Endothelial cell of umbilical vein (primary cell): ENCODE results near the gene FKBP14. TPM values are rescaled to one million over a fixed set of nuclear protein-coding genes. Genes with fewer than 3 reads are reported as not detected.
A peak's percentile ranks its signal among the peaks of the same experiment; 100 is the strongest.

ENCODE experiments used
- BruUV-seq: library from RNA; stranded (reverse); fragments of 400-500 nt; replicated peaks from 2 replicates; lab custom pipeline; 2021; lab: Mats Ljungman, UMichigan
- CTCF ChIA-PET: fragments of 300-600, 350-600 bp; sonication (Branson Sonifier 250); formaldehyde crosslinking; loops from one replicate; lab custom pipeline; 2021; ENCODE audit warnings: antibody characterized with exemption, inconsistent platforms; lab: Charles Lee
- POLR2A ChIA-PET: fragments of 300-600, 350-600 bp; sonication (Branson Sonifier 250); formaldehyde crosslinking; loops from one replicate; lab custom pipeline; 2021; ENCODE audit warnings: antibody characterized with exemption, inconsistent platforms; lab: Charles Lee
- DNase-seq: peaks from one replicate; pipeline ENCODE4 v3.0.0-alpha.2; 2011; ENCODE audit warnings: low read depth, low spot score
- FAIRE-seq: peaks from 2 replicates; lab custom pipeline; 2011; peaks lifted over from hg19 to GRCh38; lab: Jason Lieb, UNC
- H2AFZ ChIP-seq: 2 replicates; pipeline ENCODE4 v1.6.0; 2012; ENCODE audit warnings: low read depth, low read length, control low read depth, inconsistent platforms
- H3K27ac ChIP-seq: 2 replicates; pipeline ENCODE4 v1.5.1; 2011; ENCODE audit warnings: low read depth, mild to moderate bottlenecking, control low read depth, low read length, moderate library complexity; ENCODE audit not compliant: insufficient read depth
- H3K27me3 ChIP-seq, 2 experiments: 2 replicates each; pipeline versions ENCODE4 v1.6.0 to v1.6.1; 2011; ENCODE audit warnings: low read length in 2 of 2, mixed read lengths in 1 of 2; ENCODE audit not compliant: control insufficient read depth in 2 of 2, insufficient read depth in 2 of 2
- H3K36me3 ChIP-seq, 2 experiments: 2 replicates in 1 of 2; 3 replicates in 1 of 2; pipeline ENCODE4 v1.5.1; 2011; ENCODE audit warnings: low read length in 2 of 2, mild to moderate bottlenecking in 1 of 2, moderate library complexity in 1 of 2; ENCODE audit not compliant: control insufficient read depth in 2 of 2, insufficient read depth in 2 of 2; ENCODE audit errors: extremely low read depth in 1 of 2
- H3K4me1 ChIP-seq: 3 replicates; pipeline ENCODE4 v1.5.1; 2011; ENCODE audit warnings: mild to moderate bottlenecking, low read length; ENCODE audit not compliant: control insufficient read depth, insufficient read depth; ENCODE audit errors: extremely low read depth
- H3K4me2 ChIP-seq: 2 replicates; pipeline ENCODE4 v1.6.1; 2011; ENCODE audit warnings: low read length, control low read depth, mixed read lengths; ENCODE audit not compliant: insufficient read depth
- H3K4me3 ChIP-seq, 3 experiments: fragments of 200-600 bp in 1 of 3; sonication (generic), shearing (Covaris generic) in 1 of 3; replicated peaks in 1 of 3; 2 replicates each; pipeline ENCODE4 v1.5.1; 2011 to 2016; ENCODE audit warnings: control low read depth in 3 of 3, low read length in 3 of 3, mild to moderate bottlenecking in 2 of 3, inconsistent platforms in 1 of 3, low read depth in 1 of 3, moderate library complexity in 1 of 3; ENCODE audit not compliant: insufficient read depth in 1 of 3
- H3K79me2 ChIP-seq: 2 replicates; pipeline ENCODE4 v1.6.0; 2012; ENCODE audit warnings: low read length, inconsistent platforms; ENCODE audit not compliant: control insufficient read depth, insufficient read depth
- H3K9ac ChIP-seq: replicated peaks from 2 replicates; pipeline ENCODE3; 2011; ENCODE audit warnings: low read length, control low read depth; ENCODE audit not compliant: insufficient read depth; ENCODE audit errors: extremely low read depth
- H3K9me1 ChIP-seq: replicated peaks from 3 replicates; pipeline ENCODE4 v1.6.0; 2011; ENCODE audit warnings: mild to moderate bottlenecking, low read length; ENCODE audit not compliant: control insufficient read depth, insufficient read depth; ENCODE audit errors: extremely low read depth
- H3K9me3 ChIP-seq: replicated peaks from 2 replicates; pipeline ENCODE4 v1.5.1; 2012; ENCODE audit warnings: low read length, inconsistent platforms; ENCODE audit not compliant: control insufficient read depth, insufficient read depth
- H4K20me1 ChIP-seq: replicated peaks from 2 replicates; pipeline ENCODE3; 2011; ENCODE audit warnings: mild to moderate bottlenecking, low read length; ENCODE audit not compliant: control insufficient read depth, insufficient read depth; ENCODE audit errors: extremely low read depth
- EZH2 ChIP-seq: IDR thresholded peaks from 2 replicates; pipeline ENCODE4 v1.6.1; 2012; ENCODE audit warnings: borderline replicate concordance, low read depth, mild to moderate bottlenecking, moderate library complexity, low read length, inconsistent platforms; ENCODE audit not compliant: severe bottlenecking
- FOS ChIP-seq: IDR thresholded peaks from 2 replicates; pipeline ENCODE4 v1.6.1; 2011; ENCODE audit warnings: mild to moderate bottlenecking, low read length, moderate library complexity, borderline replicate concordance; ENCODE audit not compliant: insufficient read depth
- GATA2 ChIP-seq: IDR thresholded peaks from 2 replicates; pipeline ENCODE4 v1.7.0; 2011; ENCODE audit warnings: low read depth, mild to moderate bottlenecking, moderate library complexity, mixed read lengths, low read length; ENCODE audit not compliant: insufficient read length, insufficient read depth
- JUN ChIP-seq: IDR thresholded peaks from 2 replicates; pipeline ENCODE4 v1.6.1; 2011; ENCODE audit warnings: borderline replicate concordance, low read depth; ENCODE audit not compliant: insufficient read length, insufficient read depth
- MAX ChIP-seq: IDR thresholded peaks from 2 replicates; pipeline ENCODE4 v1.6.1; 2011; ENCODE audit not compliant: insufficient read depth, insufficient read length
- POLR2A ChIP-seq: IDR thresholded peaks from 2 replicates; pipeline ENCODE4 v1.6.1; 2012; ENCODE audit warnings: low read depth, mild to moderate bottlenecking, control low read depth, low read length
- POLR2AphosphoS5 ChIP-seq: IDR thresholded peaks from 2 replicates; pipeline ENCODE4 v1.6.1; 2012; ENCODE audit warnings: low read depth, mild to moderate bottlenecking, control low read depth, low read length, moderate library complexity; ENCODE audit not compliant: insufficient read depth
- dilution Hi-C: fragments of 300-500 bp; cut with MboI; formaldehyde crosslinking; loops from one replicate; pipeline ENCODE4 v1.15.0; 2019; ENCODE audit warnings: low sequenced_read_pairs; ENCODE audit not compliant: extremely low pct_ligation_motif_present
- intact Hi-C: fragments of 100-400 bp; cut with micrococcal nuclease; formaldehyde crosslinking; loops from one replicate; pipeline ENCODE4 v1.10.0; 2022
- polyA plus RNA-seq, 4 experiments: library from polyadenylated mRNA; depleted of rRNA in 3 of 4; stranded (reverse) in 3 of 4; unstranded in 1 of 4; fragments of >200 nt; gene quantifications; 2 replicates each; pipeline versions ENCODE4 v1.2.1 to v1.2.3, GENCODE V29; 2011 to 2012; ENCODE audit warnings: missing spikeins in 1 of 4
- total RNA-seq: library from RNA; stranded (reverse); gene quantifications from 2 replicates; pipeline ENCODE4 v1.2.3, GENCODE V29; 2021

The FKBP14 gene
- total and polyA plus RNA-seq, 2 donors (not counting 3 experiments of a cell fraction or from before 2014, with no cell fraction given): 9.8 to 37.4 TPM

DNA sequence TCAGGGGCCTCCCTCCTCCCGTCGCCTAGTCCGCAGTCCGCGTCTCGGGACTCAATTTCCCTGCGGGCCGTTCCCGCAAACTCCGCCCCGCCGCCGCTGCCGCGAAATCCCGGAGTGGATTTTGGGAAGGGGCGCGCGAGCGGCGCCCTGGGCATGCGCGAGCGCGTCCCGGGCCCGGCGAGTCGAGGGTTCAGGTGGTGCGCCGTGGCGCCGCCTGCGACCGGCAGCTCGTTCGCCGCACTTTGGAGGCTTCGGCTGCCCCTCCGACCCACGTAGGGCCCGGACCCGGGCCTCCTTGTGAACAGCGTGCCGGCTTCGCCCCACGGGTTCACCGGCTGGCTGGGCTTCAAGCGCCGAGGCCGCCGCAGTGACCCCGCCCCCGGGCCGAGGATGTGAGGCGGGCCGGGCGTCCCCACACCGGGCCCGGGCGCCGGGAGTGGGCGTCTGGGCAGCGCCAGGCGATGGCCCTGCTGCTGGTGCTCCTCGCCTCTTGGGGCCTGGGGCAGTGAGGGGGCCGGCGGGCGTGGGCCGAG, 1.8 kb upstream of the FKBP14 start, which contains the start of gene PLEKHA8:
TSS of gene PLEKHA8 (plus strand) at position 197 of the 533 bp plus-strand sequence. CDS start 351 bp downstream, outside the sequence.
- Histone ChIP-seq H3K4me2 (peak within 1 kb of the TSS; percentile 99), H2AFZ (peak within 1 kb of the TSS; percentile 99), H4K20me1 (peaks cover 14% of the 10 kb centered on the region), H3K9me3 (no peaks in the 10 kb centered on the region), H3K9ac (peak within 1 kb of the TSS; percentile 63), H3K36me3 (no peaks in the 10 kb centered on the region), H3K4me3 (peak within 1 kb of the TSS; percentile 60 to 100 (median 99)), H3K4me1 (peaks cover 39% of the 10 kb centered on the region), H3K27me3 (no peaks in the 10 kb centered on the region), H3K79me2 (peaks cover 42% of the 10 kb centered on the region), H3K27ac (peak within 1 kb of the TSS; percentile 53), H3K9me1 (no peaks in the 10 kb centered on the region)
- dilution Hi-C loops (no loop called here), intact Hi-C loops (loop anchor here (1.0 to 5.0 kb wide), 4 partner anchors 8 to 254 kb away; partner anchors contain the start of genes MTURN and ZNRF2)
- ChIA-PET POLR2A (no interaction called here), CTCF (interaction anchor here (1.1 to 2.0 kb wide), 5 partner anchors 9 to 536 kb away, joined by 3 to 10 read pairs (median 4); no protein-coding TSS in a partner anchor)
- FAIRE-seq: peak; percentile 82
- no TSS peak for BruUV-seq
- DNase-seq: peak; percentile 88
- no peak for TF ChIP-seq GATA2
- TF ChIP-seq MAX: no peak
- TF ChIP-seq POLR2A: no peak
- TF ChIP-seq EZH2: no peak
- TF ChIP-seq FOS: no peak
- no peak for TF ChIP-seq JUN
- peak; percentile 49 for TF ChIP-seq POLR2AphosphoS5
